SJSA1 (cell line): Measurements from ENCODE around the gene CCDC160. TPM values are rescaled to one million over a fixed set of nuclear protein-coding genes. Genes with fewer than 3 reads are reported as not detected.
"Not testable (repeated sequence)": the region's sequence is repeated elsewhere in the genome, so short reads cannot be mapped to it uniquely, and the experiment has no call there.

Experiments
- DNase-seq, 2 experiments: peaks; one replicate each; pipeline ENCODE4 v3.0.0-alpha.2; 2015 to 2020; ENCODE audit warnings: low spot score in 2 of 2, low read depth in 1 of 2
- H3K27ac ChIP-seq: fragments of 250-450 bp; sonication (Bioruptor Pico); 2 replicates; pipeline ENCODE4 v1.5.1; 2020; ENCODE audit warnings: mild to moderate bottlenecking, moderate library complexity
- H3K27me3 ChIP-seq: fragments of 250-450 bp; sonication (Bioruptor Pico); replicated peaks from 2 replicates; pipeline ENCODE4 v1.5.1; 2020; ENCODE audit warnings: mild to moderate bottlenecking, moderate library complexity
- H3K36me3 ChIP-seq: fragments of 250-450 bp; sonication (Bioruptor Pico); 2 replicates; pipeline ENCODE4 v1.5.1; 2020; ENCODE audit warnings: mild to moderate bottlenecking
- H3K4me1 ChIP-seq: fragments of 250-450 bp; sonication (Bioruptor Pico); replicated peaks from 2 replicates; pipeline ENCODE4 v1.6.1; 2021; ENCODE audit warnings: mild to moderate bottlenecking
- H3K4me3 ChIP-seq: fragments of 250-450 bp; sonication (Bioruptor Pico); 2 replicates; pipeline ENCODE4 v1.5.1; 2020; ENCODE audit warnings: mild to moderate bottlenecking
- H3K9me3 ChIP-seq: fragments of 250-450 bp; sonication (Bioruptor Pico); replicated peaks from 2 replicates; pipeline ENCODE4 v1.5.1; 2020; ENCODE audit warnings: mild to moderate bottlenecking
- total RNA-seq: library from RNA; depleted of rRNA; stranded (reverse); fragments of >200 nt; shearing (Covaris generic); gene quantifications from 2 replicates; pipeline ENCODE4 v1.2.3, GENCODE V29; 2014; rRNA removed

CCDC160 gene
- not detected in 2 replicates for total RNA-seq

DNA sequence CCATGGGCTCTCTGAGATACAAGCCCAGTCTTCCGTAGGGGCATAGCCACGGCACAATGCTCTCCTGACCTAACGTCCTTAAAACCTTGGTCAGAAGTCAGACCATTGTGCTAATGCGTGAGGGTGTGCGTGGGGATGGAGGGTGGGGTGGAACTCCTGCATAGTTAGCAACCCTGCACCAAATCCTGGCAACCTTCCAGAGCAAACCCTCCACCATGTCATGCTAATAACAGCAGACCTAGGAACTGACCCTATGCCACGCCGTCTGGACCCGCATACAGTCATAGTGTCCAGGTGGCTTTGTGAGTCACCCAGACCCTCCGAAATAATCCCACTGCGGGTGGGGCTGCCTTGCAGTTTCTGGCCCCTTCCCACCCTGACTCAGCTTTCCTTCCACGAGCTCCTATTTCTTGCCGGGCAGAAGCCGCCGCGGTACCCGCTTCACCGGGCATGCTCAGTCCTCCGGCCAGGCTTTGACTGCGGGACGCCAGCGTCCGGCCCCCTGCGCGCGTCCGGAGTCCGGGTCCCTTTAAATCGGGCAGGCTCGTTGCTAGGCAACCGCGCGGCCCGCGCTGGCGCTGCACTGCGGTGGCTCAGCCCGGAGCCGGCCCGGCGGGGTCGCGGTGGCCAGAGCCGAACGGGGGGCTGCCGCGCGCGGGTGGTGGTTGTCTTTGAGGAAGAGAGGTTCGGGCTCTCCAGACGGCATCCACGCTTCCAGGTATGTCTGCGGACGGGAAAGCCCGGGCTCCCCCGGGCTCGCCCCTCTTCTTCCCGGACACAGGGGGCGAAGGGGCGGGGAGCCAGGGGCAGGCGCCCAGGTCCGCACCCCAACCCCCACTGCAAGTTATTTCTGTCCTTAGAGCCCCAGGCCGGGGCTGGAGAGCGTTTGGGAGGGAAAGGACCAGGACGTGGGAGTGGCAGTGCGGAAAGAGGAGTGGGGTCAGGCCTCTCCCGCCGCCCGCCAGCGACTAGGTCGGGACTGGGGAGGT is at the start of gene CCDC160:
CCDC160 (plus strand) TSS at position 557 of the 989 bp plus-strand sequence. CDS start 7,619 bp downstream, outside the sequence.
- peak in 1 of 2 experiments; percentile 42 for DNase-seq
- Histone ChIP-seq H3K27me3 (peaks cover 5% of the 10 kb centered on the region; the same call in 1 of the 2 replicates), H3K27ac (no peak within 1 kb of the TSS), H3K4me1 (no peaks in the 10 kb centered on the region), H3K36me3 (no peaks in the 10 kb centered on the region), H3K4me3 (0 out of 2 replicates have a peak within 1 kb of the TSS, but pooled peaks have one; percentile 7), H3K9me3 (no peaks in the 10 kb centered on the region)

GRCh38 chrX:134191281-134191680 is 45.7 kb upstream of the CCDC160 start:
- no peak for DNase-seq
- Histone ChIP-seq H3K9me3 (no peaks in the 10 kb centered on the region), H3K4me1 (no peaks in the 10 kb centered on the region), H3K27ac (no peak overlapping the region), H3K4me3 (no peak overlapping the region), H3K36me3 (no peaks in the 10 kb centered on the region), H3K27me3 (no peaks in the 10 kb centered on the region)

DNA sequence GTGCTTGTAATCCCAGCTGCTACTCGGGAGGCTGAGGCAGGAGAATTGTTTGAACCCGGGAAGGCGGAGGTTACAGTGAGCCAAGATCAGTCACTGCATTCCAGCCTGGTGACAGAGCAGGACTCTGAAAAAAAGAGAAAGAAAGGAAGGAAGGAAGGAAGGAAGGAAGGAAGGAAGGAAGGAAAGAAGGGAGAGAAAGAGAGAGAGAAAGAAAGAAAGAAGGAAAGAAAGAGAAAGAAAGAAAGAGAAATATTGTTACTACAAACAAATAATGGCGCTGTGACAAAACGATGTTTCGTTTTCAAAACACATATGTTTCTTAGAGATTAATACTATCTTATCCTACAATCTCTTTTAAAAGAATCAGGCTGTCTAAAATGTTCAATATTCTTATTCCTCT is 42.1 kb upstream of the CCDC160 start:
- H3K27ac ChIP-seq = no peak overlapping the region
- H3K4me1 ChIP-seq = no peaks in the 10 kb centered on the region
- H3K9me3 ChIP-seq = no peaks in the 10 kb centered on the region
- no peak for DNase-seq
- H3K27me3 ChIP-seq = no peaks in the 10 kb centered on the region
- H3K36me3 ChIP-seq = no peaks in the 10 kb centered on the region
- no peak overlapping the region for H3K4me3 ChIP-seq

GRCh38 chrX:134202561-134202960 is 34.4 kb upstream of the CCDC160 start:
- no peak for DNase-seq
- Histone ChIP-seq H3K9me3 (no peaks in the 10 kb centered on the region), H3K4me1 (no peaks in the 10 kb centered on the region), H3K27ac (no peak overlapping the region), H3K4me3 (no peak overlapping the region), H3K36me3 (no peaks in the 10 kb centered on the region), H3K27me3 (no peaks in the 10 kb centered on the region)

- no peaks in the 10 kb centered on the region for H3K36me3 ChIP-seq
- no peak overlapping the region for H3K4me3 ChIP-seq
- no peak overlapping the region for H3K27ac ChIP-seq
- no peaks in the 10 kb centered on the region for H3K9me3 ChIP-seq
- no peaks in the 10 kb centered on the region for H3K4me1 ChIP-seq
- no peak for DNase-seq
- H3K27me3 ChIP-seq = no peaks in the 10 kb centered on the region
Observed at GRCh38 chrX:134206221-134206620, 30.8 kb upstream of the CCDC160 start.

DNA sequence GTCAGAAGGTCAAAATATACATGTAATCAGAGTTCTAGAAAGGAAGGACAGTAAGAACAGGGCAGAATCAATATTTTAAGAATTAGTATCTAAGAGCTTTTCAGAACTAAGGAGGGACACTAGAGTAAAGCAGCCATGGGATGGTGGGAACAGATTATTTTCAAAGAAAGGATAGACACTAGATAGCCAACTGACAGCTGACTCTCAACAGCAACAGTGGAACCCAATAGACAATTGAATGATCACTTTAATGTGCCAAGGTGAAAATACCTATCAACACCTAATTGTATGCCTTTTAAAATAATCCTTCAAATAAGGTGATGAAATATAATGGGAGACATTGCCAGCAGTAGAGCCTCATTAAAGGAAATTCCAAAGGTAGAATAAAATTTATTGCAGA is 26.5 kb upstream of the CCDC160 start:
- no peaks in the 10 kb centered on the region for H3K36me3 ChIP-seq
- no peak overlapping the region for H3K27ac ChIP-seq
- no peaks in the 10 kb centered on the region for H3K27me3 ChIP-seq
- H3K4me1 ChIP-seq = no peaks in the 10 kb centered on the region
- H3K4me3 ChIP-seq = no peak overlapping the region
- no peak for DNase-seq
- H3K9me3 ChIP-seq = no peaks in the 10 kb centered on the region

DNA sequence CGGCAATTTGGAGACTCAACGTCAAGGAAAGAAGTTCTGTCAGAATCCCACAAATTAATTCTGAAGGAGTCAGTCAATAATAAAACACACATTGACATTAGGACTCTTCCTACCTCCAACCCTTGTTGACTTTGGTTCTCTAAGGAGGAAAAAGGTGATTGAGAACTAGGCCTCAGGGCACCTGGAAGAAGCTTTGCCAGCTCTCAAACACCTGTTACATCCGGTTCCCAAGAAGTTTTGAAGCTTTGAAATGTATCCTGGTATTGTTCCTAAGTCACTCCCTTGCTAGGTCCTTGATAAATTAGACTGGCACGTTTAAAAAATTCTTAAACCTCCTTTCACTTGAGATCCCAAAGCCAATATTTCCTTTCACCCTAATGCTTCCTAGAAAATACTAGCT is 1.7 kb upstream of the CCDC160 start:
- no peak for DNase-seq
- no peak overlapping the region for H3K27ac ChIP-seq
- no peak overlapping the region for H3K4me3 ChIP-seq
- no peaks in the 10 kb centered on the region for H3K4me1 ChIP-seq
- H3K27me3 ChIP-seq = peaks cover 5% of the 10 kb centered on the region; the same call in 1 of the 2 replicates
- H3K9me3 ChIP-seq = no peaks in the 10 kb centered on the region
- H3K36me3 ChIP-seq = no peaks in the 10 kb centered on the region

- not testable (repeated sequence) for H3K4me1 ChIP-seq, H3K36me3 ChIP-seq, DNase-seq, H3K27ac ChIP-seq, H3K9me3 ChIP-seq, H3K27me3 ChIP-seq, H3K4me3 ChIP-seq
Observed at GRCh38 chrX:134238144-134238543, 1.2 kb downstream of the CCDC160 start.

- no peaks in the 10 kb centered on the region for H3K36me3 ChIP-seq
- peaks cover 5% of the 10 kb centered on the region; the same call in 1 of the 2 replicates for H3K27me3 ChIP-seq
- DNase-seq = no peak
- no peaks in the 10 kb centered on the region for H3K4me1 ChIP-seq
- H3K27ac ChIP-seq = no peak overlapping the region
- no peaks in the 10 kb centered on the region for H3K9me3 ChIP-seq
- H3K4me3 ChIP-seq = no peak overlapping the region
Observed at GRCh38 chrX:134239016-134239415, 2.0 kb downstream of the CCDC160 start.

GRCh38 chrX:134240209-134240608 is 3.2 kb downstream of the CCDC160 start:
- H3K9me3 ChIP-seq = no peaks in the 10 kb centered on the region
- no peaks in the 10 kb centered on the region for H3K4me1 ChIP-seq
- DNase-seq = no peak

DNA sequence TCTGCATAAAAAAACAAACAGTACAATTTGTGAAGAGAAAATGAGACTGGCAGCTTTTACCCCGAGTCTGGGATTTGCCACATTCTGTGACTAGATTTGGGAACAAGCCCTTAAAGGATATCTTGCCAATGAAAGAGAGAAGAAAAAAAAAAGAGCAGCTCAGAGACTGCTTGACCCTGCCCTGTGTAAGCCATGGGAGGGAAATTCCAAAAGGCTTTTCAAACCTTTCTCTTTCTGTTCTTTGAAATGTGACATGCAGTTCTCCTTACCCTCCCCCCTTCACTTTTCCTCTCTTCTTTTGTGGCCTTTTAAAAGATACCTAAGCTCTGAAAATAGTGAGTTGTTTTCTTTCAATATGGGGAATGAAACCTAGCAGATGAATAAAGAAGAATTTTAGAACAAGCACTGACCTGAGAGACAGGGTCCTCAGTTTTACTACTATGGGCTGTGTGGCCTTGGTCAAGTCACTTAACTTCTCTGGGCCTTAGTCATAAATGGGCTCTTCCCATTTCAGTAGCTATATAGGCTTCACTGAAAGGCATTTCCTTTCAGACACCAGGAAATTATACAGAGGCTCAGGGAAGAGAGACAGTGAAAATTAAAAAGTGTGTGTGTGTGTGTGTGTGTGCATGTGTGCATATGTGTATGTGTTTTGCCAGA is 5.1 kb downstream of the CCDC160 start:
- no peaks in the 10 kb centered on the region for H3K36me3 ChIP-seq
- H3K27ac ChIP-seq = no peak overlapping the region
- no peaks in the 10 kb centered on the region for H3K4me1 ChIP-seq
- DNase-seq = no peak
- peaks cover 5% of the 10 kb centered on the region; the same call in 1 of the 2 replicates for H3K27me3 ChIP-seq
- no peak overlapping the region for H3K4me3 ChIP-seq
- H3K9me3 ChIP-seq = no peaks in the 10 kb centered on the region

More at GRCh38 chrX:134240209-134240608, 3.2 kb downstream of the CCDC160 start:
- H3K27me3 ChIP-seq = peaks cover 5% of the 10 kb centered on the region; the same call in 1 of the 2 replicates
- H3K27ac ChIP-seq = no peak overlapping the region
- no peak overlapping the region for H3K4me3 ChIP-seq
- no peaks in the 10 kb centered on the region for H3K36me3 ChIP-seq

- Histone ChIP-seq H3K27ac (no peak overlapping the region), H3K36me3 (no peaks in the 10 kb centered on the region), H3K4me1 (no peaks in the 10 kb centered on the region), H3K9me3 (no peaks in the 10 kb centered on the region), H3K4me3 (no peak overlapping the region), H3K27me3 (no peaks in the 10 kb centered on the region)
- DNase-seq = no peak
Observed at GRCh38 chrX:134244043-134244442, 7.1 kb downstream of the CCDC160 start.

GRCh38 chrX:134246282-134246681 is 9.3 kb downstream of the CCDC160 start:
- H3K4me3 ChIP-seq = no peak overlapping the region
- H3K9me3 ChIP-seq = no peaks in the 10 kb centered on the region
- H3K27me3 ChIP-seq = no peaks in the 10 kb centered on the region
- DNase-seq = no peak
- H3K27ac ChIP-seq = no peak overlapping the region
- H3K4me1 ChIP-seq = no peaks in the 10 kb centered on the region
- no peaks in the 10 kb centered on the region for H3K36me3 ChIP-seq

DNA sequence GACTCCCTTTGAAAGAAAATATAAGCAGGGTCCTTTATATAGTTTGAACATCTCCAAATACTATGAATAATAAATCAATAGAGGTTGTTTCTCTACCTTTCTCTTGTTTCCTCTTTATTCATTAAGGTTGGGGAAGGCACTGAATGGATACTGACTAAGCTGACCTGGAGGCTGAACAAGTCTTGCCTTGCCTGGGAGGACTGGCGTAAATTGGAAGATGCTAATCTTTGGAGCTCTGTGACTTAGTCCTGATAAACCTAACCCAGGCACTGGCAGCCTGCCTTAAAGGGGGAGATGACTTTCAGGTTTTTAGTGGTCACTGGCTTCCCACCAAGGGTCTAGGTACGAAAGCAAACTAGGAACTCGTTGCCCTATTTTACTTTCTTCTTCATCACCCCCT is 10.5 kb downstream of the CCDC160 start:
- DNase-seq = no peak
- Histone ChIP-seq H3K27me3 (no peaks in the 10 kb centered on the region), H3K9me3 (no peaks in the 10 kb centered on the region), H3K27ac (no peak overlapping the region), H3K4me1 (no peaks in the 10 kb centered on the region), H3K4me3 (no peak overlapping the region), H3K36me3 (no peaks in the 10 kb centered on the region)
